ENCODE results near the gene NDUFB6. TPM values are rescaled to one million over a fixed set of nuclear protein-coding genes. Genes with fewer than 3 reads are reported as not detected.

Gene NDUFB6
- total and polyA plus RNA-seq, 3 experiments from 2014 or later: 52.3 to 68.4 (median 65.6) TPM

DNA sequence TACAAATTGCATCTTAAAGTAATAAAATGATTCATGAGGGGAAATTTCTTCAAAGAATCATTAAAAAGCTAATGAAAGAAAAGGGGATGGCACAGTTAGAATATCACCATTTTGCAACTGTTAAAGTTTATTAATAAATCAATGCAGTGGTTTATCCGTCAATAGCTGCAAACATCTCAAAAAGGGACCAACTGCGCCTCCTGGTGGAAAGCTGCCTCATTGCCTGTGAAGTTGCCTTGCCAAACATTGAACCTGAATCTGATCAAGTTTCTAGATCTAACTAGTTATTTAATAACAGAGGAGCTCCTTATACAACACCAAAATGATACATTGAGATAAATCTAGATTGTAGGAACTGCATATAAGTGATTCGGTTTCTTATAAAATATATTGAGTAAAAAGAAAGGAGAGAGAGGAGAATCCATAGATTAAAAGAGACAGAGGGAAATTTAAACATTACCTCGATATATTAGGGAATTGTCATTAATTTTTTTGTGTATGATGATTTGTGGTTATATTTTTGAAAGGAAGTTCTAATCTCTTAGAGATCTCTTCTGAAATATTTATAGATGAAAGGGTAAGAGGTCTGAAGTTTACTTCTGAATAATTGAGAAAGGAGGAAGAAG is 6.9 kb upstream of the NDUFB6 start:
- ChIA-PET CTCF (interaction anchor here (0.8 to 13.8 kb wide), 24 partner anchors 8 to 394 kb away, joined by 3 to 342 read pairs (median 3); partner anchors contain the start of genes ACO1 and RIGI), POLR2A (interaction anchor here (1.1 kb wide), 1 partner anchor 201 kb away, joined by 7 read pairs; no protein-coding TSS in a partner anchor)
- peak; percentile 61 to 84 (median 74) for DNase-seq
- Histone ChIP-seq H3K27me3 (ENCODE audit: insufficient read depth, low read length, poor library complexity, severe bottlenecking) (peaks cover 3% of the 10 kb centered on the region), H3K4me1 (ENCODE audit: insufficient read depth, low read length) (no peaks in the 10 kb centered on the region), H3K4me3 (ENCODE audit: low read length) (no peak overlapping the region), H3K9me3 (ENCODE audit: low read length) (no peaks in the 10 kb centered on the region), H3K36me3 (ENCODE audit: insufficient read depth, low read length) (no peaks in the 10 kb centered on the region), H3K27ac (ENCODE audit: low read depth, low read length) (no peak overlapping the region)
- peak overlapping the region in 1 of 8 donors; percentile 25 for H3K27ac Mint-ChIP-seq
- H3K27me3 Mint-ChIP-seq: peaks cover 9 to 22% of the 10 kb centered on the region in 2 donors
- H3K9me3 Mint-ChIP-seq: no peaks in the 10 kb centered on the region
- peaks cover 0 to 2% (median 0%) of the 10 kb centered on the region in 3 donors for H3K4me1 Mint-ChIP-seq
- no peak overlapping the region for H3K4me3 Mint-ChIP-seq
- no peaks in the 10 kb centered on the region for H3K36me3 Mint-ChIP-seq

DNA sequence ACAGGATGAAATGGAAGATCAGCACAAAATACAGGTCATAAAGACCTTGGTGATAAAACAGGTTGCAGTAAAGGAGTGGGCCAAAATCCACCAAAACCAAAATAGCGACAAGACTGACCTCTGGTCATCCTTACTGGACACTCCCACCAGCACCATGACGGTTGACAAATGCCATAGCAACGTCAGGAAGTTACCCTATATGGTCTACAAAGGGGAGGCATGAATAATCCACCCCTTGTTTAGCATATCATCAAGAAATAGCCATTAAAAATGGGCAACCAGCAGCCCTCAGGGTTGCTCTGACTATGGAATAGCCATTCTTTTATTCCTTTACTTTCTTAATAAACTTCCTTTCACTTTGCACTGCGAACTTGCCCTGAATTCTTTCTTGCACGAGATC is 6.0 kb upstream of the NDUFB6 start:
- ChIA-PET POLR2A (interaction anchor here (1.1 kb wide), 1 partner anchor 200 kb away, joined by 7 read pairs; no protein-coding TSS in a partner anchor), CTCF (interaction anchor here (0.8 to 13.8 kb wide), 16 partner anchors 10 to 395 kb away, joined by 3 to 342 read pairs (median 4); partner anchors contain the start of genes ACO1 and RIGI)
- Mint-ChIP-seq H3K36me3 (no peaks in the 10 kb centered on the region), H3K4me1 (peaks cover 0 to 3% (median 1%) of the 10 kb centered on the region in 3 donors), H3K4me3 (no peak overlapping the region), H3K27ac (peak overlapping the region in 1 of 8 donors; percentile 25), H3K27me3 (peaks cover 9 to 18% of the 10 kb centered on the region in 2 donors), H3K9me3 (no peaks in the 10 kb centered on the region)
- H3K4me3 ChIP-seq (ENCODE audit: low read length): no peak overlapping the region
- no peak for DNase-seq
- H3K36me3 ChIP-seq (ENCODE audit: insufficient read depth, low read length): no peaks in the 10 kb centered on the region
- no peaks in the 10 kb centered on the region for H3K9me3 ChIP-seq (ENCODE audit: low read length)
- no peaks in the 10 kb centered on the region for H3K4me1 ChIP-seq (ENCODE audit: insufficient read depth, low read length)
- H3K27ac ChIP-seq (ENCODE audit: low read depth, low read length): no peak overlapping the region
- H3K27me3 ChIP-seq (ENCODE audit: insufficient read depth, low read length, poor library complexity, severe bottlenecking): peaks cover 3% of the 10 kb centered on the region

DNA sequence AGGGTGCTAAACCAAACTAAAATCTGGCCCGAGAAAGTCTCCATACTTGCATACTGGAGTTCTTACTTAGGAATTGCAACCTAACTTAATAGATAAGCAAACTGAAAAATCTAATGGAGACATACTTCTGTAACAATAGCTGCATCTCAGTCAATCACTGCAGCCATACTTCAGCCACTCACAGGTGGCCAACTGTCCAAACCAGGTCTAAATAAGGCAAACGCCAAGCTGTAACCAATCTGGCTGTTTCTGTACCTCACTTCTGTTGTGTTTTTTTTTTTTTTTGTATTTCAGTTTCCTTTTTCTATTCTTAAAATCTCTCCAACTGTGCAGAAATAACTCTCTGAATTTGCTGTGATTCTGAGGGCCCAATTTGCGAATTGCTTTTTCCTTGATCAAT is 4.4 kb upstream of the NDUFB6 start:
- ChIA-PET POLR2A (no interaction called here), CTCF (interaction anchor here (1.4 to 13.8 kb wide), 2 partner anchors 193 to 200 kb away, joined by 5 to 342 read pairs; partner anchors contain the start of gene ACO1)
- H3K36me3 ChIP-seq (ENCODE audit: insufficient read depth, low read length): no peaks in the 10 kb centered on the region
- peak overlapping the region in 1 of 7 donors; percentile 21 for H3K4me3 Mint-ChIP-seq
- H3K27me3 Mint-ChIP-seq: peaks cover 12 to 18% of the 10 kb centered on the region in 2 donors
- H3K9me3 ChIP-seq (ENCODE audit: low read length): no peaks in the 10 kb centered on the region
- H3K27ac Mint-ChIP-seq: no peak overlapping the region
- H3K4me1 Mint-ChIP-seq: peaks cover 9 to 13% (median 12%) of the 10 kb centered on the region in 3 donors
- peaks cover 3% of the 10 kb centered on the region for H3K27me3 ChIP-seq (ENCODE audit: insufficient read depth, low read length, poor library complexity, severe bottlenecking)
- H3K9me3 Mint-ChIP-seq: no peaks in the 10 kb centered on the region
- no peak overlapping the region for H3K4me3 ChIP-seq (ENCODE audit: low read length)
- no peak for DNase-seq
- H3K4me1 ChIP-seq (ENCODE audit: insufficient read depth, low read length): peaks cover 6% of the 10 kb centered on the region
- H3K36me3 Mint-ChIP-seq: peaks cover 0 to 5% (median 0%) of the 10 kb centered on the region in 3 donors
- no peak overlapping the region for H3K27ac ChIP-seq (ENCODE audit: low read depth, low read length)

GRCh38 chr9:32574858-32575257 is 1.9 kb upstream of the NDUFB6 start:
- peaks cover 0 to 11% (median 3%) of the 10 kb centered on the region in 3 donors for H3K36me3 Mint-ChIP-seq
- H3K9me3 ChIP-seq (ENCODE audit: low read length): no peaks in the 10 kb centered on the region
- ChIA-PET CTCF (interaction anchor here (1.5 to 13.8 kb wide), 5 partner anchors 9 to 198 kb away, joined by 4 to 342 read pairs (median 31); partner anchors contain the start of genes RIGI, SMIM27 and TOPORS), POLR2A (interaction anchor here (1.0 kb wide), 1 partner anchor 50 kb away, joined by 3 read pairs; no protein-coding TSS in a partner anchor)
- H3K4me3 Mint-ChIP-seq: no peak overlapping the region
- H3K27ac ChIP-seq (ENCODE audit: low read depth, low read length): no peak overlapping the region
- no peak overlapping the region for H3K4me3 ChIP-seq (ENCODE audit: low read length)
- peaks cover 21% of the 10 kb centered on the region for H3K4me1 ChIP-seq (ENCODE audit: insufficient read depth, low read length)
- H3K27me3 Mint-ChIP-seq: peaks cover 7 to 10% of the 10 kb centered on the region in 2 donors
- peaks cover 25 to 32% (median 30%) of the 10 kb centered on the region in 3 donors for H3K4me1 Mint-ChIP-seq
- H3K9me3 Mint-ChIP-seq: no peaks in the 10 kb centered on the region
- peaks cover 3% of the 10 kb centered on the region for H3K27me3 ChIP-seq (ENCODE audit: insufficient read depth, low read length, poor library complexity, severe bottlenecking)
- H3K36me3 ChIP-seq (ENCODE audit: insufficient read depth, low read length): no peaks in the 10 kb centered on the region
- no peak overlapping the region for H3K27ac Mint-ChIP-seq
- DNase-seq: no peak

DNA sequence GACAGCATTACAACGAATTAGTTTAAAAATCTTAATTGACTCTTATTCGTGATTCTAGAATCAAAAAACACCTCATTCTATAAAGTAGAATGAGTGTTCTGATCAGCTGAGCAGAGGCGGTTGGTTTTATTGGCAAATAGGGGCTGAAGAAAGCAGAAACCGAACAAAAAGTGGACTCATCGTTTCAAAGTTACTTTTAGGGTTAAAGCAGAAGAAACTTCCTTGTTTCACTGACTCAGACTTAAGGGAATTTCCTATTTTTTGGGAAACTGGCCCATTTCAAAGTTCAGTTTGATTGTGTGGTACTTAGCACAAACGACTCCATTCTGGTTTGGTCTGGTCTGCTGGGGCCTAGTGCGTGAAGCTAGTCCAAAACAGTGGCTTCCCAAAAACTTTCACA is 862 bp upstream of the NDUFB6 start:
- Histone ChIP-seq H3K4me1 (ENCODE audit: insufficient read depth, low read length) (peaks cover 21% of the 10 kb centered on the region), H3K27me3 (ENCODE audit: insufficient read depth, low read length, poor library complexity, severe bottlenecking) (peaks cover 3% of the 10 kb centered on the region), H3K36me3 (ENCODE audit: insufficient read depth, low read length) (no peaks in the 10 kb centered on the region), H3K4me3 (ENCODE audit: low read length) (no peak overlapping the region), H3K27ac (ENCODE audit: low read depth, low read length) (no peak overlapping the region), H3K9me3 (ENCODE audit: low read length) (no peaks in the 10 kb centered on the region)
- peaks cover 3 to 10% of the 10 kb centered on the region in 2 donors for H3K27me3 Mint-ChIP-seq
- DNase-seq: no peak
- H3K9me3 Mint-ChIP-seq: no peaks in the 10 kb centered on the region
- CTCF ChIA-PET: interaction anchor here (1.5 to 13.8 kb wide), 6 partner anchors 8 to 197 kb away, joined by 4 to 342 read pairs (median 32); partner anchors contain the start of genes ACO1, RIGI, SMIM27 and TOPORS
- H3K4me3 Mint-ChIP-seq: peak overlapping the region in 6 of 7 donors; percentile 44 to 100 (median 99)
- POLR2A ChIA-PET: interaction anchor here (1.0 to 2.6 kb wide), 2 partner anchors 22 to 49 kb away, joined by 3 to 45 read pairs; partner anchors contain the start of genes SMIM27 and TOPORS
- H3K4me1 Mint-ChIP-seq: peaks cover 29 to 35% (median 32%) of the 10 kb centered on the region in 3 donors
- peaks cover 0 to 18% (median 3%) of the 10 kb centered on the region in 3 donors for H3K36me3 Mint-ChIP-seq
- H3K27ac Mint-ChIP-seq: peak overlapping the region; percentile 96 to 99 (median 99)

DNA sequence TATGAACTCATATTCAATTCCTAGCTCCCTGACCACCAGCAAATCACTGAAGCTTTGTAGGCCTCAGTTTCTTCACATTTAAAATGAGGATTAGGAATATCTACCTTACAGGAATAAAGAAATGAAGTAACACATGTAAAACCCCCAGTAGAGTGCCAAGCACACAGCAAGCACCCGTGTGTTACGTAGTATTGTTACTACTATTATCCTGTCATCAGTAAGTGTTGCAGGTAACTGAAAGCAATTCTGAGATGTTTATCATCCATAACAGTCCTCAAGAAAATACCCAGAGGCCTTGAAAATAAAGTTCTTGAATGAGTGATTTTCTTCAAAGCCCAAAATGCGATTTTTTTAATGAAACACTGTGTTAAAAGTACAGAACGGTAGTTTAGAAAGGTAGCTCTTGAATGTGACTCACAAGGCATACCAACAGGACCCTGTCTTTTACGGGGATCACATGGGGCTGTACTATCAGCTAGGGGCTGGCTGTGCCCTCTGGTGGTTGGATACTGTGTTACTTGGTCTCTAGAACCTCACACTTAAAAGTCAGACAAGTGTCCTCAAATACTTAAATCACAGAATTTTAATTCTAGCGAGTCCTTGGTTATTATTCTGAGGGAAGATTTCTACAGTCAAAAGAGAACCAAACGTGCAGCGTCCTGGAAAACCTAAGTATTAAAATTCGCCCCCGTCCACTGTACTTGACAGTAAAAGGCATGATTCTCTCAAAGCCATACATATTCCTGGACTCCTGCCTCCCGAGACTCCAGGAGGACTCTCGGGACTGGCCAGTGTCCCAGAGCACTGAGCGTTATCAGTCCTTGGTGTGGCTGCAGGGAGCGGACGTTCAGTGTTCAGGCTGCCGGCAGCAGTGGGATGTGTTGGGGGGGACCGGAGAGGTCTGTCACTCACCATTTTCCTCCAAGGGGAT is 725 bp downstream of the NDUFB6 start:
- H3K9me3 Mint-ChIP-seq: no peaks in the 10 kb centered on the region
- ChIA-PET CTCF (interaction anchor here (0.6 to 13.8 kb wide), 22 partner anchors 8 to 429 kb away, joined by 3 to 342 read pairs (median 4); partner anchors contain the start of genes ACO1, APTX, RIGI and SMIM27), POLR2A (interaction anchor here (0.6 to 2.6 kb wide), 4 partner anchors 21 to 686 kb away, joined by 4 to 45 read pairs (median 8); partner anchors contain the start of genes ACO1, SMIM27 and TOPORS)
- Histone ChIP-seq H3K36me3 (ENCODE audit: insufficient read depth, low read length) (peaks cover 4% of the 10 kb centered on the region), H3K4me3 (ENCODE audit: low read length) (peak overlapping the region; percentile 98), H3K27me3 (ENCODE audit: insufficient read depth, low read length, poor library complexity, severe bottlenecking) (no peaks in the 10 kb centered on the region), H3K9me3 (ENCODE audit: low read length) (no peaks in the 10 kb centered on the region), H3K27ac (ENCODE audit: low read depth, low read length) (peak overlapping the region; percentile 92), H3K4me1 (ENCODE audit: insufficient read depth, low read length) (peaks cover 21% of the 10 kb centered on the region)
- peak overlapping the region; percentile 98 to 100 (median 99) for H3K4me3 Mint-ChIP-seq
- H3K4me1 Mint-ChIP-seq: peaks cover 33 to 40% (median 35%) of the 10 kb centered on the region in 3 donors
- H3K36me3 Mint-ChIP-seq: peaks cover 0 to 29% (median 13%) of the 10 kb centered on the region in 3 donors
- peaks cover 0 to 3% of the 10 kb centered on the region in 2 donors for H3K27me3 Mint-ChIP-seq
- peak; percentile 56 to 86 (median 73) for DNase-seq
- H3K27ac Mint-ChIP-seq: peak overlapping the region; percentile 96 to 99 (median 99)

- CTCF ChIA-PET: no interaction called here
- peaks cover 0 to 47% (median 15%) of the 10 kb centered on the region in 3 donors for H3K36me3 Mint-ChIP-seq
These were observed 2.7 kb downstream of the NDUFB6 start for GRCh38 chr9:32570262-32570661.

More at GRCh38 chr9:32570262-32570661, 2.7 kb downstream of the NDUFB6 start:
- Mint-ChIP-seq H3K9me3 (no peaks in the 10 kb centered on the region), H3K27ac (peak overlapping the region in 4 of 8 donors; percentile 22 to 66 (median 48)), H3K4me3 (peak overlapping the region in 1 of 7 donors; percentile 75), H3K4me1 (peaks cover 37 to 42% (median 40%) of the 10 kb centered on the region in 3 donors), H3K27me3 (peaks cover 0 to 5% of the 10 kb centered on the region in 2 donors)
- peaks cover 9% of the 10 kb centered on the region for H3K36me3 ChIP-seq (ENCODE audit: insufficient read depth, low read length)
- no peaks in the 10 kb centered on the region for H3K27me3 ChIP-seq (ENCODE audit: insufficient read depth, low read length, poor library complexity, severe bottlenecking)
- no peaks in the 10 kb centered on the region for H3K9me3 ChIP-seq (ENCODE audit: low read length)
- H3K4me1 ChIP-seq (ENCODE audit: insufficient read depth, low read length): peaks cover 21% of the 10 kb centered on the region
- no peak overlapping the region for H3K4me3 ChIP-seq (ENCODE audit: low read length)
- POLR2A ChIA-PET: no interaction called here
- H3K27ac ChIP-seq (ENCODE audit: low read depth, low read length): no peak overlapping the region
- no peak for DNase-seq
